ENCODE results near the gene ARID1A. TPM values are rescaled to one million over a fixed set of nuclear protein-coding genes. Genes with fewer than 3 reads are reported as not detected.

Gene ARID1A
- total RNA-seq, 1 donor from 2014 or later: 85.1 TPM

- Histone ChIP-seq H3K27ac (ENCODE audit: low read depth, low read length) (peak overlapping the region; percentile 99), H3K4me3 (ENCODE audit: insufficient read depth, low read depth, low read length) (no peak overlapping the region), H3K9ac (ENCODE audit: low read length) (peak overlapping the region; percentile 83), H3K9me3 (ENCODE audit: insufficient read depth, low read depth, low read length) (no peaks in the 10 kb centered on the region), H4K20me1 (ENCODE audit: insufficient read depth, low read length) (peaks cover 19% of the 10 kb centered on the region), H3K79me2 (ENCODE audit: insufficient read depth, low read length) (peaks cover 24% of the 10 kb centered on the region), H3K27me3 (ENCODE audit: insufficient read depth, low read length) (no peaks in the 10 kb centered on the region), H3K4me2 (ENCODE audit: low read length) (peak overlapping the region; percentile 67), H3K36me3 (ENCODE audit: insufficient read depth, low read length) (peaks cover 57% of the 10 kb centered on the region), H3K4me1 (ENCODE audit: insufficient read depth, low read length) (peaks cover 44% of the 10 kb centered on the region), H2AFZ (ENCODE audit: low read depth, low read length) (no peak overlapping the region)
- H3K9me3 Mint-ChIP-seq (ENCODE audit: unreplicated experiment): no peaks in the 10 kb centered on the region
- peaks cover 49% of the 10 kb centered on the region for H3K4me1 Mint-ChIP-seq (ENCODE audit: low read depth, unreplicated experiment)
- peaks cover 42% of the 10 kb centered on the region for H3K36me3 Mint-ChIP-seq (ENCODE audit: low read depth, unreplicated experiment)
- FAIRE-seq (peak; percentile 99), DNase-seq (ENCODE audit: low read depth) (peak; percentile 99)
- no peaks in the 10 kb centered on the region for H3K27me3 Mint-ChIP-seq (ENCODE audit: low read depth, unreplicated experiment)
- TF ChIP-seq EZH2 (IDR thresholded peaks at IDR 0.05; ENCODE audit: insufficient read depth, low read length) (no peak), CTCF (IDR thresholded peaks at IDR 0.05; ENCODE audit: insufficient read depth, low read depth, low read length) (no peak)
- H3K4me3 Mint-ChIP-seq (ENCODE audit: unreplicated experiment): peak overlapping the region; percentile 60
- peak overlapping the region; percentile 99 for H3K27ac Mint-ChIP-seq (ENCODE audit: unreplicated experiment)
Measured at GRCh38 chr1:26772687-26773086, 76.9 kb downstream of the ARID1A start.

- Mint-ChIP-seq H3K9me3 (ENCODE audit: unreplicated experiment) (no peaks in the 10 kb centered on the region), H3K27me3 (ENCODE audit: low read depth, unreplicated experiment) (no peaks in the 10 kb centered on the region), H3K36me3 (ENCODE audit: low read depth, unreplicated experiment) (peaks cover 47% of the 10 kb centered on the region), H3K27ac (ENCODE audit: unreplicated experiment) (peak overlapping the region; percentile 86), H3K4me1 (ENCODE audit: low read depth, unreplicated experiment) (peaks cover 34% of the 10 kb centered on the region), H3K4me3 (ENCODE audit: unreplicated experiment) (no peak overlapping the region)
- H4K20me1 ChIP-seq (ENCODE audit: insufficient read depth, low read length): peaks cover 5% of the 10 kb centered on the region
- no peaks in the 10 kb centered on the region for H3K27me3 ChIP-seq (ENCODE audit: insufficient read depth, low read length)
- H3K9me3 ChIP-seq (ENCODE audit: insufficient read depth, low read depth, low read length): no peaks in the 10 kb centered on the region
- TF ChIP-seq EZH2 (IDR thresholded peaks at IDR 0.05; ENCODE audit: insufficient read depth, low read length): no peak
- TF ChIP-seq CTCF (IDR thresholded peaks at IDR 0.05; ENCODE audit: insufficient read depth, low read depth, low read length): no peak
- peaks cover 30% of the 10 kb centered on the region for H3K4me1 ChIP-seq (ENCODE audit: insufficient read depth, low read length)
- DNase-seq (ENCODE audit: low read depth) (no peak), FAIRE-seq (no peak)
- no peak overlapping the region for H2AFZ ChIP-seq (ENCODE audit: low read depth, low read length)
- no peak overlapping the region for H3K27ac ChIP-seq (ENCODE audit: low read depth, low read length)
- peaks cover 33% of the 10 kb centered on the region for H3K79me2 ChIP-seq (ENCODE audit: insufficient read depth, low read length)
- peaks cover 56% of the 10 kb centered on the region for H3K36me3 ChIP-seq (ENCODE audit: insufficient read depth, low read length)
- H3K4me3 ChIP-seq (ENCODE audit: insufficient read depth, low read depth, low read length): no peak overlapping the region
- H3K9ac ChIP-seq (ENCODE audit: low read length): no peak overlapping the region
- no peak overlapping the region for H3K4me2 ChIP-seq (ENCODE audit: low read length)
Measured at GRCh38 chr1:26774462-26774861, 78.6 kb downstream of the ARID1A start.

GRCh38 chr1:26775666-26776065, 79.9 kb downstream of the ARID1A start:
- Histone ChIP-seq H3K27ac (ENCODE audit: low read depth, low read length) (no peak overlapping the region), H3K9ac (ENCODE audit: low read length) (no peak overlapping the region), H3K27me3 (ENCODE audit: insufficient read depth, low read length) (no peaks in the 10 kb centered on the region), H4K20me1 (ENCODE audit: insufficient read depth, low read length) (peaks cover 7% of the 10 kb centered on the region), H2AFZ (ENCODE audit: low read depth, low read length) (no peak overlapping the region), H3K79me2 (ENCODE audit: insufficient read depth, low read length) (peaks cover 45% of the 10 kb centered on the region), H3K9me3 (ENCODE audit: insufficient read depth, low read depth, low read length) (no peaks in the 10 kb centered on the region), H3K36me3 (ENCODE audit: insufficient read depth, low read length) (peaks cover 64% of the 10 kb centered on the region), H3K4me3 (ENCODE audit: insufficient read depth, low read depth, low read length) (no peak overlapping the region), H3K4me2 (ENCODE audit: low read length) (no peak overlapping the region), H3K4me1 (ENCODE audit: insufficient read depth, low read length) (peaks cover 29% of the 10 kb centered on the region)
- Mint-ChIP-seq H3K27ac (ENCODE audit: unreplicated experiment) (peak overlapping the region; percentile 44), H3K27me3 (ENCODE audit: low read depth, unreplicated experiment) (no peaks in the 10 kb centered on the region), H3K36me3 (ENCODE audit: low read depth, unreplicated experiment) (peaks cover 50% of the 10 kb centered on the region), H3K4me1 (ENCODE audit: low read depth, unreplicated experiment) (peaks cover 31% of the 10 kb centered on the region), H3K4me3 (ENCODE audit: unreplicated experiment) (no peak overlapping the region), H3K9me3 (ENCODE audit: unreplicated experiment) (no peaks in the 10 kb centered on the region)
- TF ChIP-seq CTCF (IDR thresholded peaks at IDR 0.05; ENCODE audit: insufficient read depth, low read depth, low read length) (no peak), EZH2 (IDR thresholded peaks at IDR 0.05; ENCODE audit: insufficient read depth, low read length) (no peak)
- DNase-seq (ENCODE audit: low read depth) (no peak), FAIRE-seq (no peak)

All from astrocyte (in vitro differentiated cells and primary cell).